Astrocyte of the spinal cord (primary cell): Measurements from ENCODE around the gene TRPV5.

Experiments used
- DNase-seq: peaks from one replicate; pipeline ENCODE4 v3.0.0; 2011; ENCODE audit warnings: low read depth, low spot score
- H3K4me3 ChIP-seq: 2 replicates; pipeline ENCODE4 v1.5.1; 2011; ENCODE audit warnings: low read depth, mild to moderate bottlenecking, low read length, moderate library complexity
- in situ Hi-C: cut with HindIII; loops from 2 replicates; pipeline ENCODE4 v1.10.0; 2017; ENCODE audit warnings: low sequenced_read_pairs
- TF ChIP-seq, protein P1 (sequence below): IDR thresholded peaks from 2 replicates; pipeline ENCODE4 v1.5.1; 2012; ENCODE audit warnings: low read depth, mild to moderate bottlenecking, low read length, inconsistent platforms

Gene TRPV5

DNA sequence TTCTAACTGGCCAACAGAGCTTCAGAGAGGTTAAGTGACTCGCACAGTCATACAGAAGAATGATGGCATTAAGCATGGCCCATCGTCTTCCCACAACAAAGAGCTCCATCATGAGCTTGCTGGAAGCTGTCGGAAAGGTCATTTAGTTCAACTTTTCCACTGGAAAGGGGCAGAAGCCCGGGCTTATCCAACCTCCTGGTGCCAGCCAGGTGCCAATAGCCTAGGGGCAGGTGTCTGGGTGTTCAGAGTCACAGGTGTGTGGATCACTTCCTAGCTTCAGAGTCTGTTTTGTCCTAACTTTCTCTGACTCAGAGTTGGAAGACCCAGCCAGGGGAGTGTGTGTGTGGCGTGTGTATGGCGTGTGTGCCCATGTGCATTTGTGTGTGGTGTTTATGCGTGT is 46.7 kb downstream of the TRPV5 start:
- in situ Hi-C loops = no loop called here
- TF ChIP-seq, protein P1, sequence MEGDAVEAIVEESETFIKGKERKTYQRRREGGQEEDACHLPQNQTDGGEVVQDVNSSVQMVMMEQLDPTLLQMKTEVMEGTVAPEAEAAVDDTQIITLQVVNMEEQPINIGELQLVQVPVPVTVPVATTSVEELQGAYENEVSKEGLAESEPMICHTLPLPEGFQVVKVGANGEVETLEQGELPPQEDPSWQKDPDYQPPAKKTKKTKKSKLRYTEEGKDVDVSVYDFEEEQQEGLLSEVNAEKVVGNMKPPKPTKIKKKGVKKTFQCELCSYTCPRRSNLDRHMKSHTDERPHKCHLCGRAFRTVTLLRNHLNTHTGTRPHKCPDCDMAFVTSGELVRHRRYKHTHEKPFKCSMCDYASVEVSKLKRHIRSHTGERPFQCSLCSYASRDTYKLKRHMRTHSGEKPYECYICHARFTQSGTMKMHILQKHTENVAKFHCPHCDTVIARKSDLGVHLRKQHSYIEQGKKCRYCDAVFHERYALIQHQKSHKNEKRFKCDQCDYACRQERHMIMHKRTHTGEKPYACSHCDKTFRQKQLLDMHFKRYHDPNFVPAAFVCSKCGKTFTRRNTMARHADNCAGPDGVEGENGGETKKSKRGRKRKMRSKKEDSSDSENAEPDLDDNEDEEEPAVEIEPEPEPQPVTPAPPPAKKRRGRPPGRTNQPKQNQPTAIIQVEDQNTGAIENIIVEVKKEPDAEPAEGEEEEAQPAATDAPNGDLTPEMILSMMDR = no peak
- no peak for DNase-seq
- H3K4me3 ChIP-seq = no peak overlapping the region

DNA sequence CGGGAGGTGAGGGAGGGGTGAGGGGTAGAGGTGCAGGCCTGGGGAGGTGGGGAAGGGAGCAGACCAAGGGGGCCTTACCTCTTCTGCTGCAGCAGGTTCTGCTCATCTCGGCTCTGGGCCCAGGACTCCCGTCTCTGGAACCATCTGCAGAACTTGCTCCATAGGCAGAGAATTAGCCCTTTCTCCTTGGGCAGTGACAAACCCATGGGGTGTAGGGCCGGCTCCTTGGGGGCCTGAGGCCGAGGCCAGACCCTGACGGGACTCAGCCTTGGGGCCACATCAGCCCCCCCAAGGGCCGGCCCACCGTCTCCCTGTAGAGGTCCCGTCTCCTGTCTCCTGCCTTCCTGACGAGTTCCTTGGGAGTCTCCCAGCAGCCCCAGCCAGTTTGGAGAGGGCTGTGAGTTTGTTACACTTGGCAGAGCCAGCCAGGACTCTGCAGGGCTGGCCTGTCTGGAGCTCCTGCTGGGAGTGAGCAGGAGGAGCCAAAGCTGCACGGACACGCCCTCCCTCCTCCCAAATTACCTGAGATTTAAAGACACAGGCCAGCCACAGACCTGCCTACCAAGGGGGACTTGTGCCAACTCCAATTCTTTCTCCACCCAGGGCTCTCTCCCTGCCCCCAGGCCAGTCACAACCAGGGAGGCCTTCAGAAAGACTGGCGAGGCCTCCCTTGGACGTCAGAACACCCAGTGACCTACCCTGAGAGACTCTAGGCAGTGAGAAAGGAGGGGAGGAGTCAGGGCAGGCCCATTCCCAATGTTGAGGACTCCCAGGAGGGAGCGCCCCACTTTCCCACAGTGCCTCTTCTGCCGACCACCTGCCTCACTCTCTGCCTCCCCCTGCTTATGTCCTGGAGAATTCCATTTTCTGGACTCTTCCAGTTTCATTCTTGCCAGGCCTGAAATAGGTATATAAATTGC is 48.0 kb downstream of the TRPV5 start, which contains the start of gene TRPV6:
TRPV6 (minus strand) TSS at position 435 of the 920 bp plus-strand sequence.
- no peak for DNase-seq
- TF ChIP-seq, protein P1 = no peak
- in situ Hi-C loops = no loop called here
- H3K4me3 ChIP-seq = no peak within 1 kb of the TSS

DNA sequence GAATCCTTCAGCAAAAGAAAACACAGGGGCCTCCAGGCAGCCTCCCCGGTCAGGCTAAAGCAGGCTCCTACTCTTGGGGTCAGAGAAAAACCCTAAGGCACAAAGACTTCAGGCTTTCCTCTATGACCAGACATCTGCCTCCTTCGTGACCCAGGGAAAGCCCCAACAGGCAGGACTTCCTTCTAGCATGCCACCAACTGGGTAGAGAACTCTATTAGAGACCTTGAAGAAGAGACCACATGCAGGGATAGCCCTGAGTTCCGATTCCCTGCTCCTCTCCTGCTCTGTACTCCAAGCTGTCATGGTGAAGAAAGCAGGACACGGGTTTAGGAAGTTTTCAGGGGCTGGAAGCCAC is 49.3 kb downstream of the TRPV5 start:
- no peak for DNase-seq
- in situ Hi-C loops = no loop called here
- TF ChIP-seq, protein P1 = no peak
- no peak overlapping the region for H3K4me3 ChIP-seq

DNA sequence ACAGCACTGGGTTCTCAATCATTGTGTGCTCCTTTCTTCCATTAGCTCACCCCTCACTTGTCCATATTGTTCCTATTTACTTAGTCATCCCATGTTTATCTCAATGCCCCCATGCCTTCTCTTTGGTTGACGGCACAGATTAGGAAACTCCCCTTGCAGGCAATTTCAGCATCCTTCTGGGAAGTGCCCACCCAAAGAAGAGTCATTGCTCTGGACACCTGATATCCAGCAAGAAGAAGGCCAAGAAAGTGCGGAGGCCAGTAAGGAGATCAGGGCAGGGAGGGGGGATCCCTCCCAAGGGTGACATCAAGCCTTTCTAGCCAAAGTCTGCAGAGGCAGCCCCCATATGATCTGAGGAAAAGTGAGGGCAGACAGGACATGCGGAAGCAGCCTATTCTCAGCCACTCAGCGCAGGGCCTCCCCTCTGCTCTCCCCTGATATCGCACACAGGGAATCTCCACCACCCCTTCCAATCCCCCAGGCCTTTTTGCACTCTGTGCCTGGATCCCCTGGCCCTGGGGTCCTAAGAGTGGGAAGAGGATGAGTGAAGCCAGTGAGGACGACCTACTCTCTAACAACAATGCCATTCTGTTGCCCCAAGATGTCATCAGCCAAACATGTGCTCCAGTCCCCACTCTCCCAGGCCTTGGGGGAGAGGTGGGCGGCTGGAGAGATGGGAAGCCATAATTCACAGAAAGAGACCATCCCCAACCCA is 49.8 kb downstream of the TRPV5 start:
- no peak overlapping the region for H3K4me3 ChIP-seq
- TF ChIP-seq, protein P1 = no peak
- DNase-seq = no peak
- in situ Hi-C loops = no loop called here

DNA sequence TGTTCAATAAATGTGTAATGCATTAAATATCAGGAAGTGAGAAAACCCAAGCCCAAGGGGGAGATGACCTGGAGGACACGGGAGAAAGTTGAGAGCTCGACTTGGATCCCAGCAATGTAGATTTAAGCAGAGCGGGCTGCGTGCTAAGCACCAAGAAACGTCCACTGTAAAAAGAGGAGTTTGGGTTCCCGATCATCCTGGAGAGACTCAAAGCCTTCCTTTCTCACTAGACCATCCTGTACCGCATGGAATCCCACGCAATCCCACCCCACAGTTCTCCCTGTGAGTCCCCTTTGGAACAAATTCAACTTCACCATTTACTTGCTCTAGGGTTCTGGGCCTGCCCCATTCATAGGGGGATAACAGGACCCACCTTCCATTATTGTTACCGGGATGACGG is 50.4 kb downstream of the TRPV5 start:
- no peak for DNase-seq
- TF ChIP-seq, protein P1 = no peak
- no peak overlapping the region for H3K4me3 ChIP-seq
- in situ Hi-C loops = no loop called here

DNA sequence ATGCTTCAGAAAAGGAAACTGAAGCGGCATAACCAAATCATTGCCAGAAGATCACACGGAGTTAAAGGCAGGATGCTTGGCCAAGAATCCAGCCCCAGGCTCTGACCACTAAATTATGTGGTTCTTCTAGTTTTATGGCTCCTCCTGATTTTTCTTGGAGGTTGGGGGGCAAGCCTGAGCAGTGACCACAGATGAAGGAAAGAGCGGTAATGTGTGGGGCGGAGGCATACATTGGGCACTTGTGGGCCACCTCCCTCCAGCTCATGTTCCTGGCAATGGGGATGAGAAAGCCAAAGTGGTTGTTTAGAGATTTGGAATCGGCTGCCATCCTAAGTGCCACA is 51.2 kb downstream of the TRPV5 start:
- in situ Hi-C loops = no loop called here
- no peak for DNase-seq
- TF ChIP-seq, protein P1 = no peak
- no peak overlapping the region for H3K4me3 ChIP-seq
